Activated naive CD8-positive, alpha-beta T cell treated with anti-CD3 and anti-CD28 coated beads, Interleukin-2, amount 50 U/mL, for 24 hours (primary cell): ENCODE measurements around the gene TMEM263.

Experiments used
- ATAC-seq: fragments of 150-1000 bp; cut with Tn5 transposase; one replicate; pipeline ENCODE4 v1.10.0; 2021
- DNase-seq: peaks from one replicate; pipeline ENCODE4 v3.0.0; 2021
- H3K27ac Mint-ChIP-seq: one replicate; pipeline ENCODE4 v1.8.0; 2021; ENCODE audit warnings: mild to moderate bottlenecking, mixed read lengths
- H3K27me3 Mint-ChIP-seq: one replicate; pipeline ENCODE4 v1.8.0; 2021; ENCODE audit warnings: mixed read lengths
- H3K36me3 Mint-ChIP-seq: one replicate; pipeline ENCODE4 v1.8.0; 2021; ENCODE audit warnings: low read depth, mixed read lengths
- H3K4me1 Mint-ChIP-seq: one replicate; pipeline ENCODE4 v1.8.0; 2021; ENCODE audit warnings: mixed read lengths
- H3K4me3 Mint-ChIP-seq: one replicate; pipeline ENCODE4 v1.8.0; 2021; ENCODE audit warnings: mild to moderate bottlenecking, moderate library complexity, mixed read lengths
- H3K9me3 Mint-ChIP-seq: one replicate; pipeline ENCODE4 v1.8.0; 2021; ENCODE audit warnings: mixed read lengths

TMEM263 gene

DNA sequence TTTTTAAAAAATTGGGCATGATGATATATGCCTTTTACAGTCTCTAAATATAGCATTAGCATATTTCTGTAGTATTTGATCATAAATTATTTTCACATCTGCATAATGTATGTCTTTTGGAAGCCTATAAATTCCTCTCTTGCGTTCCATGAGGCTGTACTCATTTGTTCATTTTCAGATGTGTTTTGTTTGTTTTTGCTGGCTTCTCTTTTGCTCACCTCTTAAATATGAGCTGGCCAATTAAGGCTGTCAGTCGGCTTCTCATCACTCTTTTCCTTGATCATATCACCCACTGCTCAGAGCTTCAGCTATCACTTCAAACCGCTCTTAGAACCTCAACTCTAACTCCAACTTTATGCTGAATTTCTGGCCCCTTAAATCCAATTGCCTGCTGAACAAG is 6.6 kb downstream of the TMEM263 start:
- Mint-ChIP-seq H3K4me3 (no peak overlapping the region), H3K4me1 (peaks cover 30% of the 10 kb centered on the region), H3K36me3 (peaks cover 31% of the 10 kb centered on the region), H3K27ac (no peak overlapping the region), H3K9me3 (no peaks in the 10 kb centered on the region), H3K27me3 (no peaks in the 10 kb centered on the region)
- DNase-seq (no peak), ATAC-seq (no peak)

DNA sequence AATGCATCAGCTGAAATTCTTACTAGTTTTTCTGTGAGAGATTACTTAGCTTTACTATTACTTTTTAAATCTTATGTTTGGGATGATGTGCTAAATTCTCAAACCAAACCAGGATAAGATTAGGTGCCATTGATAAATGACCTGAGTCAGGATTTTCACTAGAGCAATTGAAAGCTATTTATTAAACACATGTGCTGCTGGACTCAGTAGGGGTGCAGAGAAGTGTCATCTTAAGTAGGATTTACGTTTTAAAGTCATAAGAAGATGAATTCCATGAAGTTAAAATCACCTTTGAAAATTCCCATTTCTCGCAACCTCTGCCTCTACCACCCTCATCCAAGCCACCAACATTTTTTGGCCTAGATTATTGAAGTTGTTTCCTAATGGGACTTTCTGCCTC is 8.8 kb downstream of the TMEM263 start:
- ATAC-seq (no peak), DNase-seq (no peak)
- no peaks in the 10 kb centered on the region for H3K27me3 Mint-ChIP-seq
- H3K9me3 Mint-ChIP-seq: no peaks in the 10 kb centered on the region
- H3K36me3 Mint-ChIP-seq: peaks cover 34% of the 10 kb centered on the region
- no peak overlapping the region for H3K4me3 Mint-ChIP-seq
- peaks cover 15% of the 10 kb centered on the region for H3K4me1 Mint-ChIP-seq
- no peak overlapping the region for H3K27ac Mint-ChIP-seq

DNA sequence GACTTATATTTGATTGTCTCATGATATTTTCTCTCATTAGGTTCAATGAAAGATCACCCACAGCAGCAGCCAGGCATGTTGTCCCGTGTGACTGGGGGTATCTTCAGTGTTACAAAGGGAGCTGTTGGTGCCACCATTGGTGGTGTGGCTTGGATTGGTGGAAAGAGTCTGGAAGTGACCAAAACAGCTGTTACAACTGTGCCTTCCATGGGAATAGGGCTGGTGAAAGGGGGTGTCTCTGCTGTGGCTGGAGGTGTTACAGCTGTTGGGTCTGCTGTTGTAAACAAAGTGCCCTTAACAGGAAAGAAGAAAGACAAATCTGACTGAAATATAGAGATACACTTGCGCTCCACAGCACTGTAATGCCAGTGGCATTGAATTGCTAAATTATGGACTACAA is 15.4 kb downstream of the TMEM263 start:
- ATAC-seq (no peak), DNase-seq (no peak)
- no peak overlapping the region for H3K27ac Mint-ChIP-seq
- H3K36me3 Mint-ChIP-seq: peaks cover 43% of the 10 kb centered on the region
- H3K4me1 Mint-ChIP-seq: peaks cover 23% of the 10 kb centered on the region
- H3K4me3 Mint-ChIP-seq: no peak overlapping the region
- H3K27me3 Mint-ChIP-seq: no peaks in the 10 kb centered on the region
- H3K9me3 Mint-ChIP-seq: no peaks in the 10 kb centered on the region

DNA sequence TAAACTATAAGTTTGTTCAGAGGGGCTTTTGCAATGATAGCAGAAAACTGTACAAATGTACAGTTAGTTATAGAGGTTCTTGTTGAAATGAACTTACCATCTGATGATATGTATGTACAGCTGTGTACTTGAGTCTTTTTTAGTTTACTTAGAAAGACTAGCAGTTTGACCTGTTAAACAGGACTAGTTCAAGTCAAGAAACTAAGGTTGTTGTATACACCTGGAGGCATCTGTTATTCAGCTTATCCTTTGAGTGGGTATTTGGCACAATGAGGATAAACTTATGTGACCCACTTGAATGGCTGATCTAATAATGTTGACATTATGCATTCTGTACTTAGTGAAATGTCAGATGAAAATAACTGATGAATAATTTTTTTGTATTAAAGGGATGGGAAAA is 17.8 kb downstream of the TMEM263 start:
- Mint-ChIP-seq H3K27ac (no peak overlapping the region), H3K36me3 (peaks cover 29% of the 10 kb centered on the region)

DNA sequence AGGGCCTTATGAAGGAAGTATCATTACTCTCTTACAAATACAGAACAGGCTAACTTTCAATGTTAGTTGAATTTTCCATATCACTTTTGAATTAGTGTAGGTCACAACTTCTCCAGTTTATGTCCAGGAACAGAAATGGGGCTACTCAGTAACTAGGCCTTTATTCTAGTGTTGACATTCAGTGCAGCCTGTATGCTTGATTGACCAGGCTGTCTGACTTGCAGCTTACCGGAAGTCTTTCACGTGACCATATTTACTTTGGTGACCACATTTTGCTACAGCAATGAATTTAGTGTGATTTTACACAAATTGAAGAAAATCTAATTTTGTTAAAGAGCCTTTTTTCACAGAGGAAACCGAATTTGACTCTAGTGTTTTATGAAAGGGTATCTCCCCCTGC is 18.8 kb downstream of the TMEM263 start:
- Mint-ChIP-seq H3K9me3 (no peaks in the 10 kb centered on the region), H3K4me3 (no peak overlapping the region), H3K4me1 (peaks cover 27% of the 10 kb centered on the region), H3K27ac (peak overlapping the region; percentile 41), H3K27me3 (no peaks in the 10 kb centered on the region), H3K36me3 (peaks cover 29% of the 10 kb centered on the region)
- DNase-seq: no peak
- no peak for ATAC-seq

More for the DNA sequence above, 17.8 kb downstream of the TMEM263 start:
- Mint-ChIP-seq H3K4me3 (no peak overlapping the region), H3K9me3 (no peaks in the 10 kb centered on the region), H3K4me1 (peaks cover 27% of the 10 kb centered on the region), H3K27me3 (no peaks in the 10 kb centered on the region)
- no peak for ATAC-seq
- no peak for DNase-seq

DNA sequence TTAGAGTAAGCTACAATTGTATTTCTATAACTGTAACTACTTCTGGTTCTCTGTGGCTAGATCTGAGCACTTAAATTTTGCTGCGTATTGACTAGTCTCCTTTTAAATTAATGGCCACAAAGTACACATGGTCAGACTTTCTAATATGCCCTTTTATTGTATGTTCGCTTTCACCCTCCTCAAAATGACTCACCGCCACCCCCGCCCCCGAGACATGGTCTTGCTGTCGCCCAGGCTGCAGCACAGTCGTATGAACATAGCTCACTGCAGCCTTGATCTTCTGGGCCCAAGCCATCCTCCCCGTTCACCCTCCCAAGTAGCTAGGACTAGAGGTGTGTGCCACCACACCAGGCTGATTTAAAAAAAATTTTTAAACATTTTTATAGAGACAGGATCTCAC is 19.4 kb downstream of the TMEM263 start:
- DNase-seq: no peak
- Mint-ChIP-seq H3K9me3 (no peaks in the 10 kb centered on the region), H3K27ac (peak overlapping the region; percentile 41), H3K4me1 (peaks cover 27% of the 10 kb centered on the region), H3K27me3 (no peaks in the 10 kb centered on the region), H3K36me3 (peaks cover 29% of the 10 kb centered on the region), H3K4me3 (no peak overlapping the region)
- no peak for ATAC-seq

DNA sequence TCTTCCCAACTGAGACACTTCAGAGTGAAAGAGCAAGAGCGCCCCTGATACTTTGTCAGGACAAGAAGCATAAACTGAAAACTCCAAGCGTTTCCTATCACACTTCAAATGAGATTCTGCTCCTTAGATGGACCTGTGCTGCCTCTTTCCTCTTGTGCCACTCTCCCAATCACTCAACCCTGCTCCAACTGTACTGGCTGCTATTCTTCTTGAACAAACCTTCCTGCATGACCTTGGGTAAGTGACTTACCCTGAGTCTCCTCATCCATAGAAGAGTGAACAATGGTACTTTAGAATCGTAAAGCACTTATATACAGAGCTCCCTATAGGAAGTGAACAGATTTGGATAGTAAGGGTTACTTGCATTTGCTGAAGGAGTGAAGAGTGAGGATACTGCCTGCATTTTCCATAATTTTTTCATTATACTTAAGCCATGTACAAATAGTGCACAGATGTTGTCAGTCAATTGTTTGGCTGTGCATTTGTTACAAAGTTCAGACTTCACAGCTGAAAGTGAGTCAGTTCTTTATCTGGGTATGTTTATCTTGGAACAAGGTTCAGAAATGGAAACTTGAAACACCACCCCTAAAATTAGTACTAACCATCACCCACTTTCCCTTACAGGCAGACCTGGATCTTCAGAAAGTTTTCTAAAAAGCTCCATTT is 20.4 kb downstream of the TMEM263 start:
- Mint-ChIP-seq H3K4me1 (peaks cover 26% of the 10 kb centered on the region), H3K27ac (peak overlapping the region; percentile 1), H3K4me3 (no peak overlapping the region), H3K36me3 (peaks cover 24% of the 10 kb centered on the region), H3K9me3 (no peaks in the 10 kb centered on the region), H3K27me3 (no peaks in the 10 kb centered on the region)
- ATAC-seq: peak; percentile 40
- DNase-seq: no peak

DNA sequence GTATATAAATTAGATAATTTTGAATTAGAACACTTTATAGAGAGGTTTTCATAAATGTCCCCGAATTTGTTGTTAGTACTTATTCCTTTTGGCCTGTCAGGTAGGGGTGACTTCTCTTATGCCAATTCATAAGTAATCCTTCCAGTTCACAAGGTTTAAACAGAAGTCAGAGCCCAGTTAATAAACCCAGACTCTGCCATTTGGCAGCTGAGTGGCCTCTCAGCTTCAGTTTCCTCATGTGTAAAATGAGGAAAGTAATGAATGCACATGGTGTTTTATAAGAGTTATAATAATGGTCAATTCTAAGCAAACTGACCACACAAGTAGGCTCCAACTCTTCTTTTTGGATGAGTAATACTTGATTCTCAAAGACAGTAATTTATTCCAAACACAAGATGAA is 21.0 kb downstream of the TMEM263 start:
- Mint-ChIP-seq H3K27ac (no peak overlapping the region), H3K36me3 (peaks cover 21% of the 10 kb centered on the region), H3K27me3 (no peaks in the 10 kb centered on the region), H3K4me1 (peaks cover 26% of the 10 kb centered on the region), H3K4me3 (no peak overlapping the region), H3K9me3 (no peaks in the 10 kb centered on the region)
- ATAC-seq: no peak
- no peak for DNase-seq

DNA sequence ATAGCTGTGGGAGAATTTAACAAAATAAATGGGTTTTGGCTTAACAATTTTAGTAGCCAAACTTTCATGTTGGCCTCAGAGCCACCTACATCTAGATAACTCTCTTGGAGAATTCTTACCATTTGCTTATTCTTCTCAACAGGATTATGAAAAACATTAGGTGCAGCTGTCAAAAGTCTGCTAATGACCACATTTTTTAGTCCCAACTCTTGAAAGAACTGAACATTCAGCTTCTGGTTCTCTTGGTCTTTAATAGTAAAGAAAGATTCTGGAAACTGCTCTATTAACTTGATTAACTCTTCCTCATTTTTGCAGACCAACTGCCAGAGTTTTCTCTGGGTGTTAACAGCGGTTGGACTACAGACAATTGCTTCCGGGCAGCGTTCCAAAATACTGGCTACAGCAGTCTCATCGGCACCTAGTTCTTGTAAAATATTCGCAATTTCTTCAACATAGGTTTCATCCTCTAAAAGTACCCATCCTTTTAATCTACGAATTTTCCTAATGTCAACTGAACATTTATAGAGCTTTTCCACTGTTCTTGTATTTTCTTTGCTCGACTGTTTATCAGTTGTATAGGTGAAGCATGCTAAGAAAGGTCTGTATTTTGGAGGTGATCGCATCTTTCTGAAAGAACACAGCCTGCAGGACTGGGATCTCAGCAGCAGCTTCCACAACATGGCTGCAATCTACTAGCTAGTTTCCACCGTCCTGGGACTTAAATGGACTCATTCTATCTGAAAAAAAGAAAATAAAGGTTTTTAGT is 22.5 kb downstream of the TMEM263 start:
- DNase-seq (no peak), ATAC-seq (no peak)
- H3K27ac Mint-ChIP-seq: no peak overlapping the region
- no peaks in the 10 kb centered on the region for H3K9me3 Mint-ChIP-seq
- H3K4me1 Mint-ChIP-seq: peaks cover 32% of the 10 kb centered on the region
- H3K27me3 Mint-ChIP-seq: no peaks in the 10 kb centered on the region
- H3K4me3 Mint-ChIP-seq: no peak overlapping the region
- peaks cover 23% of the 10 kb centered on the region for H3K36me3 Mint-ChIP-seq

DNA sequence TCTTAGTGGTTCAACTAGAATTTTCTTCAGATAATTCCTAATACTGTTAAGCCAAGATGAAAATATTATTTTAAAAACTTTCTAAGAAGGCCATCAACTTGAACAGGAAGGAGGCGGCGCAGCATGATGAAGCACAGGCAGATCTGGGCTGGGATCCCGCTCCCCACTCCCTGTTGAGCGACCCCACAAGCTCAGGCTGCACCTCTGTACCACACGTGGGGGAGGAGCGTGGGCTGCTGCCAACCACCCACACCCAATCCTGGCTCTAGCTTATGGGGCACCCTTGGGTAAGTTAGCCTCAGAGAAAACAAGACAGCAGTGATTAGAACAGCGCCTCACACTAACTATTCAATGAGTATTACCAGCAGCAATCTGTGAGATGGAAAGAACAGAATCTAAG is 25.2 kb downstream of the TMEM263 start:
- DNase-seq (no peak), ATAC-seq (no peak)
- Mint-ChIP-seq H3K4me3 (no peak overlapping the region), H3K9me3 (peaks cover 12% of the 10 kb centered on the region), H3K27ac (no peak overlapping the region), H3K36me3 (peaks cover 31% of the 10 kb centered on the region), H3K27me3 (no peaks in the 10 kb centered on the region), H3K4me1 (peaks cover 39% of the 10 kb centered on the region)

DNA sequence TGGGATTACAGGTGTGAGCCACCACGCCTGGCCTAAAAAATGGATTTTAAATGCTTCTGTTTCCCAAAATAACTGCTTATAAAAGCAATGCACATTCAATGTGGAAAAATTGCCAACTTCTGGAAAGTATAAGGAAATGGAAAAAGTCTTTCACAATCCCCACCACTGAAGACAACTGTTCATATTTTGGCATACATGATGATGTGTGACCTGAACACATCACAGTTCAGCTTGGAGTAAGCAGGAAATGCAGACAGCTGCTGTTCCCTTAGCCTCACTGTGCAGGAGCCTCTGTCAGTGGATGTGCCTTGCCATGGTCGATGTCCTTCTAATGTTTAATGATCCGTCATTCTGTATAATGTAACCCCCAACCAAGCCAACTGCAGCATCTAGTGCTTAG is 26.1 kb downstream of the TMEM263 start:
- Mint-ChIP-seq H3K4me3 (no peak overlapping the region), H3K36me3 (peaks cover 29% of the 10 kb centered on the region), H3K27ac (no peak overlapping the region), H3K27me3 (no peaks in the 10 kb centered on the region), H3K9me3 (peaks cover 12% of the 10 kb centered on the region), H3K4me1 (peaks cover 40% of the 10 kb centered on the region)
- DNase-seq (no peak), ATAC-seq (no peak)

DNA sequence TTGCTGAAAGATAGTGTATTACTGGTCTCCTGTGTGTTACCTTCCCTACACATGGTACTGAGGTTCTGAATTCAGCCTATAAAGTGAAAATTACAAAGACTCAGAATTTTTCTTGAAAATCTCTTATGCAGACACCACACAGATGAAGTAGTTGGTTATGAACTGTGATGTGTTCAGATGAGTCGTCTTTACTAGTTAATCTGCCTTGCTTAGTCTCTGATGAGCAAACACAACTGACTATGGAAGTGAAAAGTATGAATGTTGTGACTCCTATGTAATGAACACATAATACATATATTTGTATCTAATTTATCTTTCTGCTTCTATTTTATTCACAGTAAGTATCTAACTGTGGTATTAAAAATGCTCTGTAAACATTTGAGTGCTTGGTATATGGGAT is 26.5 kb downstream of the TMEM263 start:
- ATAC-seq: no peak
- DNase-seq: no peak
- Mint-ChIP-seq H3K27ac (no peak overlapping the region), H3K4me1 (peaks cover 43% of the 10 kb centered on the region), H3K4me3 (no peak overlapping the region), H3K9me3 (peaks cover 12% of the 10 kb centered on the region), H3K27me3 (no peaks in the 10 kb centered on the region), H3K36me3 (peaks cover 29% of the 10 kb centered on the region)

DNA sequence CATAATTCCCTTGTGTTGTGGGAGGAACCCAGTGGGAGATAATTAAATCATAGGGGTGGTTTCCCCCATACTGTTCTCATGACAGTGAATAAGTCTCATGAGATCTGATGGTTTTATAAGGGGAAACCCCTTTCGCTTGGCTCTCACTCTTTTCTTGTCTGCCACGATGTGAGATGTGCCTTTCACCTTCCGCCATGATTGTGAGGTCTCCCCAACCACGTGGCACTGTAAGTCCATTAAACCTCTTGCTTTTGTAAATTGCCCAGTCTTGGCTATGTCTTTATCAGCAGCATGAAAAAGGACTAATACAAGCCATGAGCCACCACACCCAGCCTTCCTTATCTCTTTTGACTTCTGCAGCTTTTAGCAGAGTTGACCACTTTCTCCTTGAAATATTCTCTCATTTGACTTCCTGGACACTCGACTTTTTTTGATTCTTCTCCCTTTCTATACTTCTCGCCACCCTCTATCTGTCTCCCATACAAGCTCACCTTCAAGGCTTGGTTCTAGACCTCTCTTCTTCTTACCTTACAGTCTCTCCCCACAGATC is 29.0 kb downstream of the TMEM263 start:
- peak overlapping the region; percentile 4 for H3K27ac Mint-ChIP-seq

DNA sequence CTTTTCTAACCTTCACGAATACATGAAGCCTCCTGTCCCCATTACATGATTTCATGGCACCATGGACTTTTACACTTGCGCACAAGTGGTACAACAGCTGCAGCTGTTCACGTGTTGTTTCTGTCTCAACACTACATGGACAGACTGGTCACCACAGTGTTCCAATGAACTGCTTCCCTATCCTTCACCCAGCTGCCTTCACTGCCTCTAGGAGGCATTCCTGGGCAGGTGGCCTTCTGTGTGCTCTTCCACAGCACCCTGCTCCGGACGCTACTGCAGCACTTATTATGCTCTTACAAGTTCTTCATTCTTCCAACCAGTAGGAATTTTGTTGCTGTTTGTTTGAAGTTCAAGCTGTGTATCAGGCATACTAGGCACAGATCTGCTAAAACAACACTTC is 29.8 kb downstream of the TMEM263 start:
- DNase-seq (no peak), ATAC-seq (no peak)
- H3K4me1 Mint-ChIP-seq: peaks cover 47% of the 10 kb centered on the region
- peaks cover 12% of the 10 kb centered on the region for H3K9me3 Mint-ChIP-seq
- H3K36me3 Mint-ChIP-seq: peaks cover 27% of the 10 kb centered on the region
- H3K4me3 Mint-ChIP-seq: no peak overlapping the region
- no peaks in the 10 kb centered on the region for H3K27me3 Mint-ChIP-seq
- H3K27ac Mint-ChIP-seq: no peak overlapping the region

More for the DNA sequence above, 29.0 kb downstream of the TMEM263 start:
- peaks cover 12% of the 10 kb centered on the region for H3K9me3 Mint-ChIP-seq
- H3K27me3 Mint-ChIP-seq: no peaks in the 10 kb centered on the region
- no peak for DNase-seq
- peak overlapping the region; percentile 1 for H3K4me3 Mint-ChIP-seq
- peaks cover 47% of the 10 kb centered on the region for H3K4me1 Mint-ChIP-seq
- H3K36me3 Mint-ChIP-seq: peaks cover 27% of the 10 kb centered on the region
- no peak for ATAC-seq

DNA sequence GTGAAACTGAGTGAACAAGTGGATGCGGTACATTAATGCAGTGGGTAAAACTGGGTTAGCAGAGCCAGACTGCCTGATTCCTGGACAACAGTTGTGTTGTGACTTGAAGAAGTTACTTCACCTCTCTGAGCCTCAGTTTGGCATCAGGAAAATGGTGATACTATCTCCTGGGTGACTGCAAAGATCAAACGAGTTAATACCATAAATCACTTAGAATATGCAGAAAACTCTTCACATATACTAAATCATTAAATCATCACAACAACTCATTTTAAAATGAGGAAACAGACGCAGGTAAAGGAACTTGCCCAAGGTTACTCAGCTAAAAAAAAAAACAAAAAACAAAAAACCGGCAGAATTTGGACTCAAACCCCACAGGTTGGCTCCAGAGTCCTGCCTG is 30.4 kb downstream of the TMEM263 start:
- Mint-ChIP-seq H3K4me1 (peaks cover 47% of the 10 kb centered on the region), H3K4me3 (peak overlapping the region; percentile 86), H3K9me3 (peaks cover 12% of the 10 kb centered on the region), H3K27me3 (no peaks in the 10 kb centered on the region), H3K36me3 (peaks cover 27% of the 10 kb centered on the region), H3K27ac (no peak overlapping the region)
- DNase-seq: no peak
- ATAC-seq: no peak
